HL-60 (cell line): Measurements from ENCODE around the gene KRTAP9-9.

Experiments used
- DNase-seq, 2 experiments: peaks; one replicate each; pipeline ENCODE4 v3.0.0-alpha.2; 2010 to 2020; ENCODE audit warnings: low read depth in 1 of 2, low spot score in 1 of 2
- H3K27ac ChIP-seq: fragments of 250-450 bp; sonication (Bioruptor Pico); replicated peaks from 2 replicates; pipeline ENCODE4 v1.5.1; 2020; ENCODE audit warnings: mild to moderate bottlenecking, moderate library complexity
- H3K27me3 ChIP-seq: fragments of 250-450 bp; sonication (Bioruptor Pico); 2 replicates; pipeline ENCODE4 v1.5.1; 2021; ENCODE audit warnings: mild to moderate bottlenecking, moderate library complexity; ENCODE audit not compliant: insufficient read depth, poor library complexity, severe bottlenecking
- H3K4me3 ChIP-seq: replicated peaks from 2 replicates; pipeline ENCODE4 v1.5.1; 2011; ENCODE audit warnings: mild to moderate bottlenecking, control low read depth, low read length; ENCODE audit not compliant: insufficient read depth
- CTCF ChIP-seq: IDR thresholded peaks from one replicate; pipeline ENCODE4 v1.5.1; 2011; ENCODE audit warnings: low read length, control low read depth, inconsistent platforms; ENCODE audit not compliant: insufficient read depth
- GABPA ChIP-seq: IDR thresholded peaks from 2 replicates; pipeline ENCODE4 v1.6.1; 2012; ENCODE audit warnings: low read depth
- POLR2AphosphoS5 ChIP-seq: IDR thresholded peaks from 2 replicates; pipeline ENCODE4 v1.6.1; 2012; ENCODE audit warnings: low read depth
- REST ChIP-seq: IDR thresholded peaks from 2 replicates; pipeline ENCODE4 v1.6.1; 2012; ENCODE audit warnings: low read depth; ENCODE audit not compliant: insufficient replicate concordance
- SPI1 ChIP-seq: IDR thresholded peaks from 2 replicates; pipeline ENCODE4 v1.6.1; 2012; ENCODE audit warnings: low read depth, mild to moderate bottlenecking, borderline replicate concordance

The KRTAP9-9 gene

DNA sequence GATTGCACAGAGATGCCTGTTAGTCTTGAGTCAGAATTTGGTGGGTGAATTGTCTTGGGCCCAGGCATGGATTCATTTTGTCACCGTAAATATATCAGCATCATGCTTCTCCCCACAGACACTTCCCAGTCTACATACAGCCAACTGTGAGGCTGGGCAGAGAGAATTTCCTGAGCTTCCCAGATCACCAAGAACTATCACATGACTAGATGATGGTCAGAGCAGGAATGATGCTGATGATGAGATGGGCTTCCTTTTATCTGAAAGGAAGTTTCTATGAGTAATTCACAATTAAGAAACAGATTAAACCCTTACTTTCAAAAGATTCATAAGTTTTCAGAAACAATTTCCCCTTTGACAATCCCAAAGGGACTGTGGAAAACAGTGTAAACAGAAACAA lies 323 bp upstream of the KRTAP9-9 start:
- peaks cover 4% of the 10 kb centered on the region for H3K27me3 ChIP-seq
- H3K27ac ChIP-seq = no peak overlapping the region
- DNase-seq = no peak
- TF ChIP-seq REST = no peak
- no peak for TF ChIP-seq GABPA
- TF ChIP-seq CTCF = no peak
- no peak for TF ChIP-seq POLR2AphosphoS5
- no peak for TF ChIP-seq SPI1
- no peak overlapping the region for H3K4me3 ChIP-seq

- no peak overlapping the region for H3K4me3 ChIP-seq
- H3K27me3 ChIP-seq = peaks cover 4% of the 10 kb centered on the region
- H3K27ac ChIP-seq = no peak overlapping the region
- DNase-seq = no peak
- TF ChIP-seq SPI1 (no peak), CTCF (no peak), POLR2AphosphoS5 (no peak), GABPA (no peak), REST (no peak)
Measured at GRCh38 chr17:41256291-41256685, 1.1 kb downstream of the KRTAP9-9 start.

GRCh38 chr17:41258406-41258805 lies 3.2 kb downstream of the KRTAP9-9 start:
- no peak overlapping the region for H3K27ac ChIP-seq
- H3K4me3 ChIP-seq = no peak overlapping the region
- DNase-seq = no peak
- TF ChIP-seq POLR2AphosphoS5 (no peak), GABPA (no peak), CTCF (no peak), REST (no peak), SPI1 (no peak)
- peaks cover 4% of the 10 kb centered on the region for H3K27me3 ChIP-seq
